ENCODE data around the gene CCDC93. TPM values are rescaled to one million over a fixed set of nuclear protein-coding genes. Genes with fewer than 3 reads are reported as not detected.

The CCDC93 gene
- total and polyA plus RNA-seq, 2 donors, result 8.6 to 31.0 TPM

DNA sequence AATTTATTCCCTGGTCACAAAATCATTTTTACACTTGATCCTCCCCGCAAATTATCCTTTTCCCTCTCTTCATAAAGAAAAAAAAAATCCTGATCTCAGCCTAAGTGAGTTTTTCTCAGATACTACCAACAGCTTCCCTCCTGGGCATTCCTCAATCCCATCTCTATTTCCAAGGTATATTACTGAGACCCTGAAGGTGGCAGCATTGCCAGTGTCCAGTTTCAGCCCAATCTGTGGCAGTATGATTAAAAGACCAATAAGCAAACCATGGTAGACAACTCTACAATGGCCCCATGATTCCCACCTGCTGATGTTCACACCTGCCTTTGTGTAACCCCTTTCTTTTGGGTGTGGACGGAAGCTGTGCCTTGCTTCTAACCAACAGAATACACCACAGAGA lies 45.1 kb downstream of the CCDC93 start:
- 88% methylated on average over 2 of the region's 2 CpGs for WGBS
- no peak for DNase-seq (ENCODE audit: extremely low spot score)
- no peaks in the 10 kb centered on the region for H3K4me1 ChIP-seq (ENCODE audit: insufficient read depth)
- no peak overlapping the region for H3K27ac ChIP-seq (ENCODE audit: low read depth)
- H3K4me3 ChIP-seq (ENCODE audit: low read depth, low read length), result no peak overlapping the region
- H3K36me3 ChIP-seq (ENCODE audit: insufficient read depth), result peaks cover 1% of the 10 kb centered on the region

DNA sequence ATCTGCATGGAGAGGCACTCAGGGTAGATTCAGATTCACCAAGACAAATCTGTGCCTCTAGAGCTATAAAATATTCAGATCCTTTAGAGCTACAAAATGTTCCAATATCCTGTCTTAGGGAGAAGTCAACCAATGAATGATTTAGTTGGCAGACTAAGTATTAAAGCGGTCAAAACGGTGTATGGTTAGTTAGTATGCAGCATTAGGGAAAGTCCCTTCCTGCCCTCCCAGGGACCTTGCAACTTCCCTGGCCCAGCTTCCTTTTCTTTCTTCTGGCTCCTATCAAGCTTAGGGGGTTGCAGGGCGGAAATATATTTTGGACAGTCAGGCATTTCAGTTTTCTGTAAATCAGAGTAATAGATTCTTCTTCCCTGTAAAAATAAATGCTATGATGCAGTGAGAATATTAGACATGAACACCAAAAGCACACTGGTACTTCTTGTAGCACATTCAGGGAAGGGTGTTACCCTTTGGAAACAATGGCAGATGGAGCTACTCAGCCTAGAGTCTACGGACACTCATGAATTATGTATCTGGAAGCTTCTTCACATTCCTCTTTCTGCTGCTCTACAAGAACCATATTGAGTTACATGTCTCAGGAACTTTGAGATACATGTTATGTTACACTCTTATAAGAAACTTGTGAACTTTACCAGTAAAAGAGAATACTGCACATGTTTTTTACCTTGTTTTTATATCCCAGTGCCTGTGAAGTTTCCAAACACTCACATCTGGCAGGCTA lies 45.7 kb downstream of the CCDC93 start:
- Histone ChIP-seq H3K4me1 (ENCODE audit: insufficient read depth) (no peaks in the 10 kb centered on the region), H3K27ac (ENCODE audit: low read depth) (no peak overlapping the region), H3K4me3 (ENCODE audit: low read depth, low read length) (no peak overlapping the region), H3K36me3 (ENCODE audit: insufficient read depth) (peaks cover 1% of the 10 kb centered on the region)
- no peak for DNase-seq (ENCODE audit: extremely low spot score)
- 72% methylated on average over 4 of the region's 4 CpGs for WGBS

GRCh38 chr2:117963446-117963845 lies 50.4 kb downstream of the CCDC93 start:
- peaks cover 1% of the 10 kb centered on the region for H3K36me3 ChIP-seq (ENCODE audit: insufficient read depth)
- peaks cover 1% of the 10 kb centered on the region for H3K4me1 ChIP-seq (ENCODE audit: insufficient read depth)
- 95% methylated on average over 1 of the region's 1 CpG for WGBS

GRCh38 chr2:117961201-117961600 lies 52.7 kb downstream of the CCDC93 start:
- 60% methylated on average over 3 of the region's 3 CpGs for WGBS
- H3K4me1 ChIP-seq (ENCODE audit: insufficient read depth), result peaks cover 1% of the 10 kb centered on the region
- DNase-seq (ENCODE audit: extremely low spot score), result no peak
- H3K4me3 ChIP-seq (ENCODE audit: low read depth, low read length), result no peak overlapping the region
- H3K36me3 ChIP-seq (ENCODE audit: insufficient read depth), result peaks cover 1% of the 10 kb centered on the region
- no peak overlapping the region for H3K27ac ChIP-seq (ENCODE audit: low read depth)

More at GRCh38 chr2:117963446-117963845, 50.4 kb downstream of the CCDC93 start:
- no peak for DNase-seq (ENCODE audit: extremely low spot score)
- Histone ChIP-seq H3K27ac (ENCODE audit: low read depth) (no peak overlapping the region), H3K4me3 (ENCODE audit: low read depth, low read length) (no peak overlapping the region)

GRCh38 chr2:117960231-117960630 lies 53.6 kb downstream of the CCDC93 start:
- WGBS, result 77% methylated on average over 4 of the region's 4 CpGs
- peaks cover 1% of the 10 kb centered on the region for H3K4me1 ChIP-seq (ENCODE audit: insufficient read depth)
- H3K4me3 ChIP-seq (ENCODE audit: low read depth, low read length), result no peak overlapping the region
- no peak for DNase-seq (ENCODE audit: extremely low spot score)
- H3K27ac ChIP-seq (ENCODE audit: low read depth), result no peak overlapping the region
- peaks cover 1% of the 10 kb centered on the region for H3K36me3 ChIP-seq (ENCODE audit: insufficient read depth)

DNA sequence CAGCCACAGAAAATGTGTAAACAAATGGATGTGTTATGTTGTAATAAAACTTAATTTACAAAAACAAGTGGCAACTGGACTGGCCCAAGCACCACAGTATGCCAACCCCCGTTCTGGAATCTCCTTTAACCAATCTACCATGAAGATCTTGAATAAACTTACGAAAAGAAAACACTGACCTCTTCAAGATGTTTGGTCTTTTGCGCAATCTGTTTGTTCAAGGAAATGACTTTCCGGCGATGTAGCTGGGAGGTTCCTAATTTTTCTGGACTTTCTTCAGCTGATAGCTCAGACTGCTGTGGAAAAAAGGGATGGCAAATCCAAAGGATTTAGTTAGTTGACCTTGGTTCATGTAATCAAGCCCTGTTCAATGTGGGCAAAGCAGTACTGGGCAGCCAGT lies 55.7 kb downstream of the CCDC93 start:
- no peak for DNase-seq (ENCODE audit: extremely low spot score)
- Histone ChIP-seq H3K4me1 (ENCODE audit: insufficient read depth) (peaks cover 1% of the 10 kb centered on the region), H3K36me3 (ENCODE audit: insufficient read depth) (peaks cover 4% of the 10 kb centered on the region), H3K4me3 (ENCODE audit: low read depth, low read length) (no peak overlapping the region), H3K27ac (ENCODE audit: low read depth) (no peak overlapping the region)
- WGBS, result 78% methylated on average over 5 of the region's 5 CpGs

GRCh38 chr2:117957616-117958015 lies 56.3 kb downstream of the CCDC93 start:
- peaks cover 1% of the 10 kb centered on the region for H3K4me1 ChIP-seq (ENCODE audit: insufficient read depth)
- peaks cover 4% of the 10 kb centered on the region for H3K36me3 ChIP-seq (ENCODE audit: insufficient read depth)
- H3K4me3 ChIP-seq (ENCODE audit: low read depth, low read length), result no peak overlapping the region
- WGBS, result 94% methylated on average over 1 of the region's 1 CpG
- H3K27ac ChIP-seq (ENCODE audit: low read depth), result no peak overlapping the region
- DNase-seq (ENCODE audit: extremely low spot score), result no peak

DNA sequence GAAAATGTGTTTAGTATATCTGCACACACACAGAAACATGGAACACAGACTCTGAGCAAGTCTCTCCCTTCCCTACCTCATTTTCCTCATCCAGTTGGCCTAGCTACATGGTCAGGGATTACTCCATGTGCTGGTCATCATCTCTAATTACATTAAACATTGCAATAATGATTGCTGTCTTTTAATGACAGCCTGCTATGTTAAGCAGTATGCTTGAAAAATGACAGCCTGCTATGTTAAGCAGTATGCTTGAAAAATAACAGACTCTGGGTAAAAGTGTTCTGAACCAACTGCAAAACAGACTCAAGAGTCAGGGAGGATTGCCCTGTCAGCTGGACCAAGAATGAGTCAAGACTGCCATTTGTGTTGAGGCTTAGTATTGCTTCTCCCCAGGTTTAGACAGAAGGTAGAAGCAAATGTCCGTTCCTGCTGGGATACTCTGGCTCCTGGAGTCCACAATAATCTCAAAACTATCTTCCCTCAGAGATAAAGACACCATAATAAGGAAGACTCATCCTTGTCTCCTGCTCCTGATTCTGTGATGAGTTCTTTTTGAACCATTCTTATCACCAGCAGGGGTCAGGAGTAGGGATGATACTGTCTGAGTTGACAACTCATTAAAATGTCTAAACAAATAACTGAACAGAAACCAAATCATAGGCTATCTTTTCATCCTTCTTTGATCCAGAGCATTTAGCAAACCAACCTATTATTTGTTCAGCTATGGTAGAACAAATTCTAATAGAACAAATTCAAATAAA lies 57.7 kb downstream of the CCDC93 start:
- H3K4me1 ChIP-seq (ENCODE audit: insufficient read depth), result peaks cover 1% of the 10 kb centered on the region
- no peak overlapping the region for H3K4me3 ChIP-seq (ENCODE audit: low read depth, low read length)
- H3K36me3 ChIP-seq (ENCODE audit: insufficient read depth), result peaks cover 4% of the 10 kb centered on the region
- no peak overlapping the region for H3K27ac ChIP-seq (ENCODE audit: low read depth)
- DNase-seq (ENCODE audit: extremely low spot score), result no peak
- 59% methylated on average over 1 of the region's 1 CpG for WGBS

DNA sequence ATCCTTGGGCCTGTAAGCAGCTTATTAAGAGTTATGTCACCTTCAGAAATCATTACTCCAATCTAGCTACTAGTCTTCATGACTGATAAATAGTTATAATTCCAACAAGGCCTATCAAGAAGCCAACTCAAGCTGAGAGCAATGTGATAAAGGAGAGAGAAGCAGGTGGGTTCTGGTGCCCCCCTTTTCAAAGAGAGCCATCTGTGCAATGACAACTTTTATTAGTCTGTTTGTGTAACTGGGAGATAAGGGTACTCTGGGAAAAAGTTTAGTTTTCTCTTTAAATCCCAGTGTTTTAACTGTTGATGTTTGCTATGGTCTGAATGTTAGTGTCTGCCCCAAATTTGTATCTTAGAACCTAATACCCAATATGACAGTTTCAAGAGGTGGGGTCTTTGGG lies 60.6 kb downstream of the CCDC93 start:
- Histone ChIP-seq H3K36me3 (ENCODE audit: insufficient read depth) (peaks cover 4% of the 10 kb centered on the region), H3K4me3 (ENCODE audit: low read depth, low read length) (no peak overlapping the region), H3K27ac (ENCODE audit: low read depth) (no peak overlapping the region), H3K4me1 (ENCODE audit: insufficient read depth) (no peaks in the 10 kb centered on the region)
- no peak for DNase-seq (ENCODE audit: extremely low spot score)

DNA sequence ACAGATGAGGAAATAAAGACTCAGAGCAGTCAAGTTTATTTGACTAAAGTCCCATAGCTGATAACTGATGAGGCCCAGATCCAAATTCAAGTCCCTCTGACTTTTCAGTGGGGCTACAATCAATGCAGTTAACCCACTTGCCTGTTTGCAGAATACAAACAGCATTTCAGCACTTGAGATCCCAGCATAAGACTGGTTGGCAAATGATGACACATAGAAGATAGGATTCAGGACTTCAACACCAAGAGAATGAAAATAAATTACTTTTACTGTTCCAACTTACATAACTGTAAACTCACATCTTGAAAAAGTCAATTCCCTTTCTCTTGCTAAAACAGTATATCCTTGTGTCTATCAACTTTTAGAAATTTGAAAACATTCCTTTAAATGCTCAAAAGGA lies 61.2 kb downstream of the CCDC93 start:
- H3K4me1 ChIP-seq (ENCODE audit: insufficient read depth), result no peaks in the 10 kb centered on the region
- H3K27ac ChIP-seq (ENCODE audit: low read depth), result no peak overlapping the region
- peaks cover 4% of the 10 kb centered on the region for H3K36me3 ChIP-seq (ENCODE audit: insufficient read depth)
- DNase-seq (ENCODE audit: extremely low spot score), result no peak
- no peak overlapping the region for H3K4me3 ChIP-seq (ENCODE audit: low read depth, low read length)

DNA sequence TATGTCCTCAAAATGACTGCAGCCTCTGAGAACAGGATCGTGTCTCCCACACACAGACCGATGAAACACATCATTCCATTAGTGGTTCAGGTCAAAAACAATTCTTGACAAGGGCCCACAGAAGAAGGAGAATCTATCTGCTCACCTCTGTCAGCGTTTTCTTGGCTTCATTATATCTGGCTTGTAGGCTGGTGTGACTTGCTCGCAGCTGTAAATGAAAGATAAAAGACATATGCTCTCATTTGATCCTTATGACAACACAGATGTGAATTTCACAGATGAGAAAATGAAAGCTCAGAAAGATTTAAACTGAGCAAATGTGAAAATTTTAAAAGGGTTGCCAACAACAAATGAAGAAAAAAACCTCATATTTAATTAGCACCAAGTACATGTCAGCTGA lies 61.6 kb downstream of the CCDC93 start:
- Histone ChIP-seq H3K36me3 (ENCODE audit: insufficient read depth) (peaks cover 4% of the 10 kb centered on the region), H3K4me1 (ENCODE audit: insufficient read depth) (no peaks in the 10 kb centered on the region), H3K27ac (ENCODE audit: low read depth) (no peak overlapping the region), H3K4me3 (ENCODE audit: low read depth, low read length) (no peak overlapping the region)
- DNase-seq (ENCODE audit: extremely low spot score), result no peak
- WGBS, result 72% methylated on average over 4 of the region's 4 CpGs

- peaks cover 10% of the 10 kb centered on the region for H3K36me3 ChIP-seq (ENCODE audit: insufficient read depth)
Measured at GRCh38 chr2:117949806-117950205, 64.1 kb downstream of the CCDC93 start.

DNA sequence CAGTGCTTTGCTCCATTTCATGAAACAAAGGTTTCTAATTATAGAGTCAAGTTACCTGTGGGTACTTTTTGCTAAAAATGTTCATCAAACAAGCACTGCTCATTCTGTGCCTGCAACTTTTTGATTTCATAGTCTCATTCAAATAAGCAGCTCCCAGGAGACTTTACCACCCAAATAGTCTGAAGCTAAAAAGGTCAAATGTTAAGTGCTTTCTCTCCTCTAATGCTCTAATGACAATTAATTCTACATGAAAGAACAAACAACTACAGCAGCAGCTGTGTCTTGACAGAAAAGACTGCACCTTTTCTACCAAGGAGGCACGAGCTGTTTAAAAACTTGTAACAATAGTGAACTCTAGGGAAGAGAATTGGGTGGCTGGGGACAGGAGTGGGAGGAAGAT lies 65.3 kb downstream of the CCDC93 start:
- Histone ChIP-seq H3K4me3 (ENCODE audit: low read depth, low read length) (no peak overlapping the region), H3K27ac (ENCODE audit: low read depth) (no peak overlapping the region), H3K36me3 (ENCODE audit: insufficient read depth) (peaks cover 9% of the 10 kb centered on the region), H3K4me1 (ENCODE audit: insufficient read depth) (no peaks in the 10 kb centered on the region)
- 93% methylated on average over 1 of the region's 1 CpG for WGBS
- DNase-seq (ENCODE audit: extremely low spot score), result no peak

More at GRCh38 chr2:117949806-117950205, 64.1 kb downstream of the CCDC93 start:
- Histone ChIP-seq H3K4me3 (ENCODE audit: low read depth, low read length) (no peak overlapping the region), H3K4me1 (ENCODE audit: insufficient read depth) (no peaks in the 10 kb centered on the region), H3K27ac (ENCODE audit: low read depth) (no peak overlapping the region)
- WGBS, result 84% methylated on average over 5 of the region's 5 CpGs
- DNase-seq (ENCODE audit: extremely low spot score), result no peak

- Histone ChIP-seq H3K36me3 (ENCODE audit: insufficient read depth) (peaks cover 8% of the 10 kb centered on the region), H3K27ac (ENCODE audit: low read depth) (no peak overlapping the region), H3K4me3 (ENCODE audit: low read depth, low read length) (no peak overlapping the region), H3K4me1 (ENCODE audit: insufficient read depth) (no peaks in the 10 kb centered on the region)
- no peak for DNase-seq (ENCODE audit: extremely low spot score)
- WGBS, result 96% methylated on average over 5 of the region's 5 CpGs
Measured at GRCh38 chr2:117945296-117945695, 68.6 kb downstream of the CCDC93 start.

Measured in urinary bladder (tissue), 4 donors.